NCI-H446 (cell line): Measurements from ENCODE around the gene TPCN1.

Experiments
- DNase-seq, 2 experiments: peaks; one replicate each; lab custom pipeline; 2025; lab: John Stamatoyannopoulos, UW

The TPCN1 gene

DNA sequence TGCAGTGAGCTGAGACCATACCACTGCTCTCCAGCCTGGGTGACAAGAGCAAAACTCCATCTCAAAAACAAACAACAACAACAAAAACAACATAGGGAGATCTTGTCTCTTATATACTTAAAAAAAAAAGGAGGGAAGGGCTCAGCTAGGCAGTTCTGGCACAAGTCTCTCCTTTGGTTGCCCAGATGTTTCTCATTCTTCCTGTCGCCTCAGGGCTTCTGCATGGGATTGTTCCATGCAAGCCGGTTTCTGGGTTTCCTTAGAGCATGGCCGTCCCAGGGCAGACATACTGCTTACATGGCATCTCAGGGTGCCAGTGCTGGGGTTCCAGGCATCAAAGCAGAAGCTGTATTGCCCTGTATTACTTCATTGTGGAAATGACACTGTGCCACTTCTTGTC is 118.8 kb downstream of the TPCN1 start:
- DNase-seq, result no peak

- DNase-seq, result no peak
Observed at GRCh38 chr12:113341535-113341934, 120.3 kb downstream of the TPCN1 start.

DNA sequence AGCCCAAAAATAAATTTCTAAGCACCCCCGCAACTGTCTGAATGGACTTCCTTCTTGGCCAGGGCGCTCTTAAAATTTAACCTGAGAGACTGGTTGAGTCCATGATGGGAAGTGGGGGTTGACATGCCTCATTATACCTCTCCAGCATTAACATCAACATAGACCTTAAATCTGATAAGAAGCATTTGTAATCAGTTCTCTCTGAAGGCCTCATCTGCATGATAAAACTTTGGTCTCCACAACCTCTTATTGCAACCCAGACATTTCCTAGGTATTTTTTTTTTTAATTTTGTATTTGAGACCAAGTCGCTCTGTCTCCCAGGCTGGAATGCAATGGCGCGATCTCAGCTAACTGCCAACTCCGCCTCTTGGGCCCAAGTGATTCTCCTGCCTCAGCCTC is 124.1 kb downstream of the TPCN1 start:
- no peak for DNase-seq

- no peak for DNase-seq
Observed at GRCh38 chr12:113346353-113346752, 125.1 kb downstream of the TPCN1 start.

DNA sequence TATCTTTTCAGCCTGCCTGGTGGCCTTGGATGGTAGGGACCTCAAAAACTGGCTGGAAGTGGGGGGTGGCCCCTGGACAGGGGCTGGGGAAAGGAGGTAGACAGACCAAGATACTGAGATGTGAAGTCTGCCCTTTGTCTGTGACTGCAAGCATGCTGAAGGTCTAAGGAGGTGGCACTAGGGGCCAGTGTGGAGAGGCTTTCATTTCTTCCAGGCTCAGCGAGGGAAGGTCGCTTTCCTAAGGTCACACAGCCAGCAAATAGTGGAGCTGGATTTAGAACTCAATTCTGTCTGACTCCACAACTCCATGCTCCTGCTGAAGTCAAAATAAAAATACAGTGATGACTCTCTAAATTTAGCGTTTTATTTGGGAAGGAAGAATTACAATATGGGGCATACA is 125.8 kb downstream of the TPCN1 start:
- DNase-seq, result no peak

DNA sequence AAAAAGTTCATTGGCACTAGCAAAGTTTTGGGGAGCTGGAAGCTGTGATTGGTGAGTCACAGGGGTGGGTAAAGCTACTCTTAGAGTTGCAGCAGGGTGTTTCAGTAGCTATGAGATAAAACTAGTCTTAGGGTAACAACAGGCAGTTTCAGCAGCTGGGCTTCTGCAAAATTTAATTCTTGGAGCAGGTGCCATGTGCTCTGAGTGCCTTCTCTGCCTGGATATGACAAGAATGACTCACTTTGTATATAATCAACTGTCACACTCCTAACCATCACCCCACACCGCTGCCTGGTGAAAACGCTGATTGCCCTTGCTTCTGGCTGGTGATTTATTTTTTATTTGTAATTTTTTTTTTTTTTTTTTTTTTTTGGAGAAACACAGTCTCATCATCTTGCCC is 126.6 kb downstream of the TPCN1 start:
- DNase-seq, result no peak
